Testis (tissue), 2 donors: ENCODE results near the gene FRMD5.

Experiments
- POLR2A ChIP-seq: fragments of 450-650 bp; IDR thresholded peaks from one replicate; pipeline ENCODE4 v1.6.1; 2017; ENCODE audit warnings: antibody characterized with exemption, mild to moderate bottlenecking, moderate library complexity
- TF ChIP-seq, protein P1 (sequence below), 3 experiments: fragments of 450-650 bp in 2 of 3; fragments of 200-600 bp in 1 of 3; sonication (generic) in 1 of 3; IDR thresholded peaks; one replicate each; pipeline ENCODE4 v1.5.1; 2016 to 2019; ENCODE audit warnings: antibody characterized with exemption in 3 of 3, mild to moderate bottlenecking in 2 of 3, moderate library complexity in 1 of 3

- TF ChIP-seq, protein P1, sequence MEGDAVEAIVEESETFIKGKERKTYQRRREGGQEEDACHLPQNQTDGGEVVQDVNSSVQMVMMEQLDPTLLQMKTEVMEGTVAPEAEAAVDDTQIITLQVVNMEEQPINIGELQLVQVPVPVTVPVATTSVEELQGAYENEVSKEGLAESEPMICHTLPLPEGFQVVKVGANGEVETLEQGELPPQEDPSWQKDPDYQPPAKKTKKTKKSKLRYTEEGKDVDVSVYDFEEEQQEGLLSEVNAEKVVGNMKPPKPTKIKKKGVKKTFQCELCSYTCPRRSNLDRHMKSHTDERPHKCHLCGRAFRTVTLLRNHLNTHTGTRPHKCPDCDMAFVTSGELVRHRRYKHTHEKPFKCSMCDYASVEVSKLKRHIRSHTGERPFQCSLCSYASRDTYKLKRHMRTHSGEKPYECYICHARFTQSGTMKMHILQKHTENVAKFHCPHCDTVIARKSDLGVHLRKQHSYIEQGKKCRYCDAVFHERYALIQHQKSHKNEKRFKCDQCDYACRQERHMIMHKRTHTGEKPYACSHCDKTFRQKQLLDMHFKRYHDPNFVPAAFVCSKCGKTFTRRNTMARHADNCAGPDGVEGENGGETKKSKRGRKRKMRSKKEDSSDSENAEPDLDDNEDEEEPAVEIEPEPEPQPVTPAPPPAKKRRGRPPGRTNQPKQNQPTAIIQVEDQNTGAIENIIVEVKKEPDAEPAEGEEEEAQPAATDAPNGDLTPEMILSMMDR (IDR thresholded peaks at IDR 0.05), result no peak
- TF ChIP-seq POLR2A, result no peak
Measured at GRCh38 chr15:44018151-44018550, 176.9 kb downstream of the FRMD5 start.
